Nephron progenitor cell (in vitro differentiated cells): ENCODE results near the gene PDSS1.

ENCODE experiments used
- DNase-seq: peaks from one replicate; pipeline ENCODE4 v3.0.0; 2021
- H3K27ac Mint-ChIP-seq: 2 replicates; pipeline ENCODE4 v1.8.0; 2021; ENCODE audit warnings: mild to moderate bottlenecking, moderate library complexity, mixed read lengths
- H3K27me3 Mint-ChIP-seq: 2 replicates; pipeline ENCODE4 v1.8.0; 2021; ENCODE audit warnings: mild to moderate bottlenecking, low read depth, mixed read lengths; ENCODE audit not compliant: poor library complexity
- H3K36me3 Mint-ChIP-seq: 2 replicates; pipeline ENCODE4 v1.8.0; 2021; ENCODE audit warnings: low read depth, mixed read lengths
- H3K4me1 Mint-ChIP-seq: 2 replicates; pipeline ENCODE4 v1.8.0; 2021; ENCODE audit warnings: mixed read lengths
- H3K4me3 Mint-ChIP-seq: 2 replicates; pipeline ENCODE4 v1.8.0; 2021; ENCODE audit warnings: mild to moderate bottlenecking, moderate library complexity, mixed read lengths
- H3K9me3 Mint-ChIP-seq: 2 replicates; pipeline ENCODE4 v1.8.0; 2021; ENCODE audit warnings: mild to moderate bottlenecking, moderate library complexity, mixed read lengths
- CTCF ChIP-seq: fragments of 200-600 bp; sonication (generic); IDR thresholded peaks from 2 replicates; pipeline ENCODE4 v1.5.0; 2021; ENCODE audit warnings: antibody characterized with exemption

PDSS1 gene

GRCh38 chr10:26715137-26715487, 17.6 kb downstream of the PDSS1 start:
- Mint-ChIP-seq H3K9me3 (no peaks in the 10 kb centered on the region), H3K27ac (no peak overlapping the region), H3K27me3 (peaks cover 2% of the 10 kb centered on the region), H3K4me3 (no peak overlapping the region), H3K36me3 (peaks cover 39% of the 10 kb centered on the region), H3K4me1 (peaks cover 9% of the 10 kb centered on the region)
- DNase-seq: no peak
- no peak for TF ChIP-seq CTCF

- no peak for DNase-seq
- H3K4me1 Mint-ChIP-seq: peaks cover 9% of the 10 kb centered on the region
- no peak for TF ChIP-seq CTCF
- peaks cover 2% of the 10 kb centered on the region for H3K27me3 Mint-ChIP-seq
- no peak overlapping the region for H3K4me3 Mint-ChIP-seq
- no peak overlapping the region for H3K27ac Mint-ChIP-seq
- no peaks in the 10 kb centered on the region for H3K9me3 Mint-ChIP-seq
- H3K36me3 Mint-ChIP-seq: peaks cover 46% of the 10 kb centered on the region
These were observed 20.0 kb downstream of the PDSS1 start for GRCh38 chr10:26717476-26717875.

- Mint-ChIP-seq H3K27ac (no peak overlapping the region), H3K27me3 (no peaks in the 10 kb centered on the region), H3K4me3 (no peak overlapping the region), H3K36me3 (peaks cover 40% of the 10 kb centered on the region), H3K4me1 (no peaks in the 10 kb centered on the region), H3K9me3 (no peaks in the 10 kb centered on the region)
- no peak for TF ChIP-seq CTCF
- no peak for DNase-seq
These were observed 24.1 kb downstream of the PDSS1 start for GRCh38 chr10:26721561-26721960.

DNA sequence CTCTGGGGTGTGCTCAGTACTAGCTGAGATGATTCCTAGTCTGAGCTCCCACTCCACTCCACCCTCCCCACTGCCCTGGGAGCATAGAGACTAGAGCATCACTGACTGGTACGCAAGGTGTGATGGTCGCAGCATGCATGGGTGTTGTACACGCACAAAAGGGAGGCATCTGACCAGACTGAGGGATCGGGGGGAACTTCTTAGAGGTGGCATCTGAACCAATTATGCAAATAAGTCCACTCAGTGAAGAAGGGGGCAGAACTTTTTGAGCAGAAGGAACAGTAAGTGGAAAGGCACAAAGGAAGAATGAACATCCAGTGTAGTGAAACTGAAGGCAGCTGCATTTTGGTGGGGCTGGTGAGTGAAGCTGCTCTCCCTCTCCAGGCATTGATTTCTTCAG, 25.5 kb downstream of the PDSS1 start:
- H3K4me3 Mint-ChIP-seq: no peak overlapping the region
- H3K36me3 Mint-ChIP-seq: peaks cover 49% of the 10 kb centered on the region
- H3K27ac Mint-ChIP-seq: no peak overlapping the region
- no peaks in the 10 kb centered on the region for H3K27me3 Mint-ChIP-seq
- no peaks in the 10 kb centered on the region for H3K9me3 Mint-ChIP-seq
- TF ChIP-seq CTCF: no peak
- H3K4me1 Mint-ChIP-seq: no peaks in the 10 kb centered on the region
- no peak for DNase-seq

DNA sequence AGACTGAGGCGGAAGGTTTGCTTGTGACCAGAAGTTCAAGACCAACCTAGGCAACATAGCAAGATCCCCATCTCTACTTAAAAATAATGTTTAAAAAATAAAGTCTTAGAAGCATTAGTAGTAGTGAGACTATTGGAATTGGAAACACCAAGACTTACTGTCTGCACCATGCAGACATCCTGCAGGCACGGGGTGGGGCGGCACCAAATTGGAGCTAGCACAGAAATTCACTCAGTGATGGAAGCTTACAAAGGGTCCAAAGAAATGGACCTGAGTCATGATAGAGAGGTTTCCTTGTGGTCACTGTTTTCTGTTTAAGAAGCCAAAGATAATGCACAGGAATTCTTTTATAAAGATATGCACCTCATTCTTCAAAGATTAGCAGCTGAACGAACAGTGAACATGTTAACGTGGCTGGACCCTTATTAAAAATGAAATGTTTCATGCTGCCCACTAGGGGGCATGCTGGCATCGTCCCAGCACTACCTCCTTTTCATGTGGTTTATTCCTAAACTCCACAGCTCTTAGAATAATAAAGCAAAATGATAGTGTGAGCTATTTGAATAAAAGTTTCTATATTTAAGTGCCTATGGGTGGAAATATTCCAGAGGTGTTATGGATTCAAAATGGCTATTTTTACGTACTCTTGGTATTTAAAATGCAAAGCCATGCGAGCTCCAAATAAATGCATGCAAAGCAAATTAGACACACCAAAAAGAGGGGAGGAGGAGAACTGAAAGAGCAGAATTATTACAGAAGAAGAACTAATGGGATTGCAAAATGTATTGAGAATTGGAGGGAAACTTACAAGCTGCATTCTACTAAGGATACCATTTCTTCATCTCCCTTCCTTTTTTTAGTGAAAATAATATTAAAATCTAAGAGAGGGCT, 28.6 kb downstream of the PDSS1 start:
- H3K27me3 Mint-ChIP-seq: no peaks in the 10 kb centered on the region
- no peak overlapping the region for H3K27ac Mint-ChIP-seq
- DNase-seq: peak; percentile 35

More for the DNA sequence above, 28.6 kb downstream of the PDSS1 start:
- H3K36me3 Mint-ChIP-seq: peaks cover 46% of the 10 kb centered on the region
- H3K9me3 Mint-ChIP-seq: no peaks in the 10 kb centered on the region
- no peaks in the 10 kb centered on the region for H3K4me1 Mint-ChIP-seq
- no peak overlapping the region for H3K4me3 Mint-ChIP-seq
- TF ChIP-seq CTCF: peak; percentile 82
